PC-9 (cell line): Measurements from ENCODE around the gene YTHDF2. TPM values are rescaled to one million over a fixed set of nuclear protein-coding genes. Genes with fewer than 3 reads are reported as not detected.

ENCODE experiments used
- BruUV-seq: library from RNA; stranded (reverse); fragments of 400-500 nt; replicated peaks from 2 replicates; lab custom pipeline; 2021; lab: Mats Ljungman, UMichigan
- CTCF ChIA-PET: fragments of 300-600 bp; sonication (Branson Sonifier 250); formaldehyde crosslinking; loops from one replicate; lab custom pipeline; 2022; ENCODE audit warnings: antibody characterized with exemption; lab: Charles Lee
- POLR2A ChIA-PET: fragments of 300-600 bp; sonication (Branson Sonifier 250); formaldehyde crosslinking; loops from one replicate; lab custom pipeline; 2022; ENCODE audit warnings: antibody characterized with exemption; ENCODE audit not compliant: unreplicated experiment; lab: Charles Lee
- DNase-seq, 2 experiments: peaks; one replicate each; pipeline versions ENCODE4 v3.0.0 to v3.0.0-alpha.2; 2015 to 2022; ENCODE audit warnings: mixed read lengths in 1 of 2
- H2AFZ ChIP-seq: fragments of 200-600 bp; sonication (generic); 2 replicates; pipeline ENCODE4 v1.8.1; 2017; ENCODE audit warnings: antibody characterized with exemption
- H3F3A ChIP-seq: fragments of 200-600 bp; sonication (generic); 2 replicates; pipeline ENCODE4 v1.8.1; 2017; ENCODE audit warnings: antibody characterized with exemption, mild to moderate bottlenecking, low read depth; ENCODE audit not compliant: insufficient read depth
- H3K27ac ChIP-seq: fragments of 200-600 bp; sonication (generic); 2 replicates; pipeline ENCODE4 v1.6.1; 2016; ENCODE audit warnings: mixed run types
- H3K27me3 ChIP-seq: fragments of 200-600 bp; sonication (generic); 2 replicates; pipeline ENCODE4 v1.6.1; 2016; ENCODE audit warnings: low read depth, mixed run types; ENCODE audit not compliant: insufficient read depth
- H3K36me3 ChIP-seq: fragments of 200-600 bp; sonication (generic); 2 replicates; pipeline ENCODE4 v1.6.1; 2016; ENCODE audit warnings: low read depth, mixed run types
- H3K4me1 ChIP-seq: fragments of 200-600 bp; sonication (generic); replicated peaks from 2 replicates; pipeline ENCODE4 v1.6.1; 2016; ENCODE audit warnings: mixed run types; ENCODE audit not compliant: insufficient read depth
- H3K4me2 ChIP-seq: fragments of 200-600 bp; sonication (generic); 2 replicates; pipeline ENCODE4 v1.6.1; 2017; ENCODE audit warnings: mixed run types
- H3K4me3 ChIP-seq: fragments of 200-600 bp; sonication (generic); 2 replicates; pipeline ENCODE4 v1.6.1; 2016; ENCODE audit warnings: mixed run types
- H3K79me2 ChIP-seq: fragments of 200-600 bp; sonication (generic); 2 replicates; pipeline ENCODE4 v1.6.1; 2017; ENCODE audit warnings: low read depth, mixed run types
- H3K9me2 ChIP-seq: fragments of 200-600 bp; sonication (generic); 2 replicates; pipeline ENCODE4 v1.8.1; 2017; ENCODE audit warnings: mild to moderate bottlenecking; ENCODE audit not compliant: insufficient read depth
- H3K9me3 ChIP-seq: fragments of 200-600 bp; sonication (generic); 2 replicates; pipeline ENCODE4 v1.8.1; 2016; ENCODE audit warnings: low read depth; ENCODE audit not compliant: insufficient read depth
- H4K20me1 ChIP-seq: fragments of 200-600 bp; sonication (generic); 2 replicates; pipeline ENCODE4 v1.8.1; 2017; ENCODE audit not compliant: insufficient read depth
- EZH2 ChIP-seq: fragments of 200-600 bp; sonication (generic); IDR thresholded peaks from 2 replicates; pipeline ENCODE4 v1.8.0; 2017; ENCODE audit warnings: antibody characterized with exemption, low read depth
- intact Hi-C: fragments of 100-400 bp; cut with micrococcal nuclease; formaldehyde crosslinking; loops from one replicate; pipeline ENCODE4 v1.10.0; 2022; ENCODE audit not compliant: unreplicated experiment
- total RNA-seq: library from RNA; stranded (reverse); gene quantifications from 2 replicates; pipeline ENCODE4 v1.2.3, GENCODE V29; 2021
- TF ChIP-seq, protein P1 (sequence below): fragments of 200-600 bp; sonication (generic); conservative IDR thresholded peaks from 2 replicates; pipeline ENCODE4 v1.6.1; 2017; ENCODE audit warnings: mixed run types, antibody characterized with exemption, mild to moderate bottlenecking, moderate library complexity

YTHDF2 gene
- total RNA-seq, 1 experiment from 2014 or later: 63.4 TPM

DNA sequence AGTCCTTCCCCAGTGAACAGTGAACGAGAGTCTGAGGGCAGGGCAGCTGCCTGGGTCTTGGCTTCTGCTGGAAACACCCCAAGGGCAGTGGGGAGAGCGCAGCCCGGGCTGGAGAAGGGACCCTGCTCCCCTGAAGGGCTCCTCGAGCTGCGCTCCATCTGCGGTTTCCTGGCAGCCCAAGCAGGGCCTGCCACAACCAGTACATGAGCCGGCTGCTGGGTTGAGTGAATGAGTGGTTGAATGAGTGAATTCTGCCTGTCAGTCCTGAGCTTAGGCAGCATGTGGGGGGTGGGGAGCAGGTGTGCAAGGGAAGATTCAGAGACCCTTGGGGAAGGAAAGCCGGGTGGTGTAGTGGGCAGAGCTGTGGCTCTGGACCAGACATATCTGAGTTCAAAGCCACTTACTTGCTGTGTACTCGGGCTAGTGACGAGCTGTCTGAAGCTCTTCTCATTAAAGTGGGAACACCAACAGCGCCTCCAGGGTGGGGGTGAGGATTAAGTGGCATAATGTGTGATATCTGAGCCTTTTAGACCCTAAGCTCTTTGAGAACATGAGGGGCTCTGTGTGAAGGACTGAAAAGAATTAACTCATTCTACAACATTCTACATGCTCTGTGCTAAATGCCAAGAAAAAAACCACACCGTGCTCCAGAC, 78.9 kb downstream of the YTHDF2 start:
- no peaks in the 10 kb centered on the region for H3F3A ChIP-seq
- no peaks in the 10 kb centered on the region for H3K4me1 ChIP-seq
- no peaks in the 10 kb centered on the region for H3K9me3 ChIP-seq
- H3K36me3 ChIP-seq: no peaks in the 10 kb centered on the region
- no peak overlapping the region for H2AFZ ChIP-seq
- BruUV-seq: no TSS peak
- H3K27me3 ChIP-seq: peaks cover 18% of the 10 kb centered on the region
- H3K4me3 ChIP-seq: no peak overlapping the region
- ChIA-PET POLR2A (interaction anchor here (0.6 kb wide), 1 partner anchor 65 kb away, joined by 3 read pairs; no protein-coding TSS in a partner anchor), CTCF (interaction anchor here (0.6 kb wide), 2 partner anchors 171 to 173 kb away, joined by 3 to 6 read pairs; partner anchors contain the start of gene TAF12)
- TF ChIP-seq, protein P1, sequence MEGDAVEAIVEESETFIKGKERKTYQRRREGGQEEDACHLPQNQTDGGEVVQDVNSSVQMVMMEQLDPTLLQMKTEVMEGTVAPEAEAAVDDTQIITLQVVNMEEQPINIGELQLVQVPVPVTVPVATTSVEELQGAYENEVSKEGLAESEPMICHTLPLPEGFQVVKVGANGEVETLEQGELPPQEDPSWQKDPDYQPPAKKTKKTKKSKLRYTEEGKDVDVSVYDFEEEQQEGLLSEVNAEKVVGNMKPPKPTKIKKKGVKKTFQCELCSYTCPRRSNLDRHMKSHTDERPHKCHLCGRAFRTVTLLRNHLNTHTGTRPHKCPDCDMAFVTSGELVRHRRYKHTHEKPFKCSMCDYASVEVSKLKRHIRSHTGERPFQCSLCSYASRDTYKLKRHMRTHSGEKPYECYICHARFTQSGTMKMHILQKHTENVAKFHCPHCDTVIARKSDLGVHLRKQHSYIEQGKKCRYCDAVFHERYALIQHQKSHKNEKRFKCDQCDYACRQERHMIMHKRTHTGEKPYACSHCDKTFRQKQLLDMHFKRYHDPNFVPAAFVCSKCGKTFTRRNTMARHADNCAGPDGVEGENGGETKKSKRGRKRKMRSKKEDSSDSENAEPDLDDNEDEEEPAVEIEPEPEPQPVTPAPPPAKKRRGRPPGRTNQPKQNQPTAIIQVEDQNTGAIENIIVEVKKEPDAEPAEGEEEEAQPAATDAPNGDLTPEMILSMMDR: no peak
- TF ChIP-seq EZH2: no peak
- H3K79me2 ChIP-seq: no peaks in the 10 kb centered on the region
- no peak for DNase-seq
- intact Hi-C loops: no loop called here
- no peak overlapping the region for H3K27ac ChIP-seq
- H3K9me2 ChIP-seq: no peaks in the 10 kb centered on the region
- no peaks in the 10 kb centered on the region for H4K20me1 ChIP-seq
- H3K4me2 ChIP-seq: no peak overlapping the region

DNA sequence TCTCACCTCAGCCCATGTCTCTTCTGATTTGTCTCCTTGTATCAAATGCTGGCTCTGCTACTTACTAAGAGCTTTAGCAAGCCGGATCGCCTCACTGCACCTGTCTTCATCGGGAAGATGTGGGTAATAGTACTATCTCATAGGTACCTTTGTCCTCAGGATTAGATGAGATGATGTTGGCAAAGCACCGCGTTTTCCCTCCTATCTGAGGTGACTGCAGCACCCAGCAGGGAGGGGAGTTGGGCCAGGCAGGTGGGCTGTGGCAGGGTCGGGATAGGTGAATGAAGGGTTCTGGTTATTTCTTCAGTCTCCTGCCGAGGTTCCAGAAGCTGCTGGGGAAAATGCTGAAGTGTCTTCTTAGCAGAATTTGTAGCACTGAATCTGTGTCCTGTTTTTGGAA, 80.4 kb downstream of the YTHDF2 start:
- no peaks in the 10 kb centered on the region for H3K9me2 ChIP-seq
- H3K9me3 ChIP-seq: no peaks in the 10 kb centered on the region
- intact Hi-C loops: no loop called here
- no peak for DNase-seq
- H3K4me3 ChIP-seq: no peak overlapping the region
- H3K27ac ChIP-seq: no peak overlapping the region
- no peaks in the 10 kb centered on the region for H3K4me1 ChIP-seq
- no peak overlapping the region for H3K4me2 ChIP-seq
- H4K20me1 ChIP-seq: no peaks in the 10 kb centered on the region
- H3F3A ChIP-seq: no peaks in the 10 kb centered on the region
- peaks cover 18% of the 10 kb centered on the region for H3K27me3 ChIP-seq
- POLR2A ChIA-PET: no interaction called here
- H3K79me2 ChIP-seq: no peaks in the 10 kb centered on the region
- no peaks in the 10 kb centered on the region for H3K36me3 ChIP-seq
- TF ChIP-seq, protein P1: no peak
- TF ChIP-seq EZH2: no peak
- CTCF ChIA-PET: no interaction called here
- H2AFZ ChIP-seq: no peak overlapping the region
- no TSS peak for BruUV-seq

DNA sequence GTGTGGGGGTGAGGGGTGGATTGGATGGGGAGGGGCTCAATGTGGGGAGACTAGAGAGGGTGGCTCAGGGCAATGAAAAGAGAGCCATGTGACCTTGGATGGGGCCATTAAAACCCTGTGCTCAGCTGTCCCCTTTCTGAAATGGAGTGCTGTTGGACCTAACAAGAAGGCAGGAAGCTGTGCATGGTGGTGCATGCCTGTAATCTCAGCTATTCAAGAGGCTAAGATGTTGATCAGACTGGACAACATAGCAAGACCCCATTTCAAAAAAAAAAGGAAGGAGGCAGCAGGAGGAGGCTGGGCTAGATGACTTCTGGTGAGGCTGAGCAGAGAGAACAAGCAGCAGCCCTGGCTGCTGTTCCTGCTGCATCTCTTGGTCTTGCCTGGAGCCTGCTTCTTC, 82.3 kb downstream of the YTHDF2 start:
- POLR2A ChIA-PET: no interaction called here
- no TSS peak for BruUV-seq
- Histone ChIP-seq H4K20me1 (no peaks in the 10 kb centered on the region), H3K36me3 (no peaks in the 10 kb centered on the region), H2AFZ (no peak overlapping the region), H3K27ac (no peak overlapping the region), H3K9me3 (no peaks in the 10 kb centered on the region), H3K79me2 (no peaks in the 10 kb centered on the region), H3K4me3 (no peak overlapping the region), H3K27me3 (peaks cover 6% of the 10 kb centered on the region; the same call in 1 of the 2 replicates), H3K4me1 (no peaks in the 10 kb centered on the region), H3F3A (no peaks in the 10 kb centered on the region), H3K4me2 (no peak overlapping the region), H3K9me2 (no peaks in the 10 kb centered on the region)
- TF ChIP-seq, protein P1: no peak
- TF ChIP-seq EZH2: no peak
- CTCF ChIA-PET: interaction anchor here (0.5 kb wide), 1 partner anchor 13 kb away, joined by 3 read pairs; no protein-coding TSS in a partner anchor
- intact Hi-C loops: no loop called here
- DNase-seq: no peak

Other genes with a start within 250 kb of the YTHDF2 start
- gene RCC1, start 230.9 kb upstream of the YTHDF2 start, total RNA-seq: 134 and 156 TPM in 2 replicates
- 31.7 and 43.0 TPM in 2 replicates for gene TRNAU1AP, start 183.9 kb upstream of the YTHDF2 start, total RNA-seq
- gene RAB42, start 144.7 kb upstream of the YTHDF2 start, total RNA-seq: 7.6 and 13.2 TPM in 2 replicates
- gene TAF12, start 93.9 kb upstream of the YTHDF2 start, total RNA-seq: 19.9 and 28.4 TPM in 2 replicates
- gene RNU11, start 88.3 kb upstream of the YTHDF2 start, total RNA-seq: not detected in 2 replicates
- 8.9 and 9.7 TPM in 2 replicates for gene GMEB1, start 68.2 kb upstream of the YTHDF2 start, total RNA-seq
- not detected in 2 replicates for gene OPRD1, start 75.2 kb downstream of the YTHDF2 start, total RNA-seq
- gene EPB41, start 177.6 kb downstream of the YTHDF2 start, total RNA-seq: 36.0 and 42.2 TPM in 2 replicates